ENCODE measurements around the gene PAX8.

DNA sequence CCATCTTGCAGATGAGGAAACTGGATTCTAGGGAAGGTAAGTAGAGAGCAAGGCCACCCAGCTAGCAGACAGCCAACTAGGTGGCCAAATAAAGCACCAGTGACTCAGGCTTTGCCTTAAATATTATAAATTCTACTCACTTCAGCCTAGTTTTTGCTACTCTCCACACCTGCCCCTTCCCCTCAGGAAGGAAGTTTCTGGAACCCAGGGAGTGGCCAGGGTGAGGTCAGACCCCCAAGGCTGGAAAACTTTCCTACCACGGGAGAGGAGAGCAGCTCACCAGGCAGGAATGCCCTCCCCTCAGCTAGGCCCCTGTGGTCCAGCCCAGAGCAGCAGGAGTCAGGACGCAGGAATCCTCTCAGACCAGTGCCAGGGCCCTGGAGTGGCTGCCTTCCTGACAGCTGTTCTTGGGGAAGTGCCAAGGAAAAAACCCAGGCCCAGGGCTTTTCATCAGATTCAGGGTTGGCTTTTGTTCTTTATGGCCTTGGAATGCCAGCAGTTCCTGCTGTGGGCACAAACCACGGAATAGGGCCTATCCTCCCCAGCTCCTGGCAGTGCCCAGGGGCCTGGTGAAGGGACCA, 5.1 kb upstream of the PAX8 start:
- TF ChIP-seq, protein P1, sequence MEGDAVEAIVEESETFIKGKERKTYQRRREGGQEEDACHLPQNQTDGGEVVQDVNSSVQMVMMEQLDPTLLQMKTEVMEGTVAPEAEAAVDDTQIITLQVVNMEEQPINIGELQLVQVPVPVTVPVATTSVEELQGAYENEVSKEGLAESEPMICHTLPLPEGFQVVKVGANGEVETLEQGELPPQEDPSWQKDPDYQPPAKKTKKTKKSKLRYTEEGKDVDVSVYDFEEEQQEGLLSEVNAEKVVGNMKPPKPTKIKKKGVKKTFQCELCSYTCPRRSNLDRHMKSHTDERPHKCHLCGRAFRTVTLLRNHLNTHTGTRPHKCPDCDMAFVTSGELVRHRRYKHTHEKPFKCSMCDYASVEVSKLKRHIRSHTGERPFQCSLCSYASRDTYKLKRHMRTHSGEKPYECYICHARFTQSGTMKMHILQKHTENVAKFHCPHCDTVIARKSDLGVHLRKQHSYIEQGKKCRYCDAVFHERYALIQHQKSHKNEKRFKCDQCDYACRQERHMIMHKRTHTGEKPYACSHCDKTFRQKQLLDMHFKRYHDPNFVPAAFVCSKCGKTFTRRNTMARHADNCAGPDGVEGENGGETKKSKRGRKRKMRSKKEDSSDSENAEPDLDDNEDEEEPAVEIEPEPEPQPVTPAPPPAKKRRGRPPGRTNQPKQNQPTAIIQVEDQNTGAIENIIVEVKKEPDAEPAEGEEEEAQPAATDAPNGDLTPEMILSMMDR (IDR thresholded peaks at IDR 0.05), result no peak
- TF ChIP-seq POLR2A (IDR thresholded peaks at IDR 0.05), result no peak

All from suprapubic skin (tissue), 3 donors.